Right lobe of liver (tissue), 4 donors: ENCODE data around the gene EYA2.

Experiments used
- CTCF ChIP-seq, 4 donors: fragments of 200-600 bp in 3 of 4; fragments of 450-650 bp in 1 of 4; IDR thresholded peaks; one replicate each; pipeline versions ENCODE4 v1.5.1 to v1.8.0; 2016 to 2022; ENCODE audit warnings: antibody characterized with exemption in 4 of 4, mild to moderate bottlenecking in 2 of 4
- POLR2A ChIP-seq: fragments of 450-650 bp; IDR thresholded peaks from one replicate; pipeline ENCODE4 v1.6.1; 2017; ENCODE audit warnings: antibody characterized with exemption, mild to moderate bottlenecking
- donor health status: DM: no; HTN: no; CAD: no.
- donor health status: DM: no; HTN: no; CAD: no.
- donor health status: DM: no; HTN: yes; CAD: no.

GRCh38 chr20:47088335-47088734 lies 193.7 kb downstream of the EYA2 start:
- TF ChIP-seq CTCF (IDR thresholded peaks at IDR 0.05) (no peak), POLR2A (no peak)
